Natural killer cell (primary cell): ENCODE results near the gene RNF224. TPM values are rescaled to one million over a fixed set of nuclear protein-coding genes. Genes with fewer than 3 reads are reported as not detected.

Experiments
- ATAC-seq, 3 donors: fragments of 150-1000 bp in 2 of 3; fragments of 200-7000 bp in 1 of 3; cut with Tn5 transposase; 1 replicate in 1 of 3; 2 replicates in 2 of 3; pipeline ENCODE4 v1.10.0; 2021; ENCODE audit warnings: mild to moderate bottlenecking in 2 of 3, moderate library complexity in 2 of 3
- DNase-seq, 2 donors: peaks; one replicate each; pipeline versions ENCODE4 v3.0.0 to v3.0.0-alpha.2; 2013 to 2021; ENCODE audit warnings: mixed read lengths in 1 of 2
- H3K27ac ChIP-seq: one replicate; pipeline ENCODE4 v1.5.1; 2013; ENCODE audit warnings: mild to moderate bottlenecking, low read length
- H3K27me3 ChIP-seq: one replicate; pipeline ENCODE4 v1.6.1; 2013; ENCODE audit warnings: low read length; ENCODE audit not compliant: control insufficient read depth, insufficient read depth
- H3K36me3 ChIP-seq: one replicate; pipeline ENCODE4 v1.6.1; 2013; ENCODE audit warnings: low read length; ENCODE audit not compliant: control insufficient read depth, insufficient read depth
- H3K4me1 ChIP-seq: one replicate; pipeline ENCODE4 v1.6.1; 2013; ENCODE audit warnings: low read length; ENCODE audit not compliant: control insufficient read depth, insufficient read depth
- H3K4me3 ChIP-seq: one replicate; pipeline ENCODE4 v1.5.1; 2013; ENCODE audit warnings: low read length
- H3K9me3 ChIP-seq: one replicate; pipeline ENCODE4 v1.6.1; 2013; ENCODE audit warnings: low read length; ENCODE audit not compliant: control insufficient read depth, insufficient read depth
- H3K27ac Mint-ChIP-seq, 2 donors: one replicate each; pipeline ENCODE4 v1.8.0; 2022; ENCODE audit warnings: mild to moderate bottlenecking in 2 of 2, mixed read lengths in 2 of 2, moderate library complexity in 1 of 2
- H3K27me3 Mint-ChIP-seq, 2 donors: one replicate each; pipeline ENCODE4 v1.8.0; 2022; ENCODE audit warnings: low read depth in 2 of 2, mixed read lengths in 2 of 2
- H3K36me3 Mint-ChIP-seq: one replicate; pipeline ENCODE4 v1.8.0; 2022; ENCODE audit warnings: mixed read lengths
- H3K4me1 Mint-ChIP-seq, 2 donors: one replicate each; pipeline ENCODE4 v1.8.0; 2022; ENCODE audit warnings: mixed read lengths in 2 of 2
- H3K4me3 Mint-ChIP-seq: one replicate; pipeline ENCODE4 v1.8.0; 2022; ENCODE audit warnings: mild to moderate bottlenecking, moderate library complexity, mixed read lengths
- H3K9me3 Mint-ChIP-seq, 2 donors: one replicate each; pipeline ENCODE4 v1.8.0; 2022; ENCODE audit warnings: mixed read lengths in 2 of 2
- WGBS: methylation state at CpG from one replicate; pipeline ENCODE4 v1.1.7; 2013; ENCODE audit warnings: missing lambda C conversion rate; ENCODE audit not compliant: insufficient coverage; 5-methylcytosine and 5-hydroxymethylcytosine counted together
- intact Hi-C: fragments of 100-400 bp; cut with micrococcal nuclease; formaldehyde crosslinking; loops from one replicate; pipeline ENCODE4 v1.14.2; 2022
- total RNA-seq, 4 donors: library from RNA; stranded (reverse); fragments of 120-200 nt in 1 of 4; gene quantifications; one replicate each; pipeline versions ENCODE4 v1.2.3 to v1.2.4, GENCODE V29; 2013 to 2022
- TF ChIP-seq, protein P1 (sequence below): fragments of 200-600 bp; IDR thresholded peaks from one replicate; pipeline ENCODE4 v1.8.0; 2022; ENCODE audit warnings: antibody characterized with exemption

RNF224 gene
- not detected for total RNA-seq
- total RNA-seq (2013) = not detected

DNA sequence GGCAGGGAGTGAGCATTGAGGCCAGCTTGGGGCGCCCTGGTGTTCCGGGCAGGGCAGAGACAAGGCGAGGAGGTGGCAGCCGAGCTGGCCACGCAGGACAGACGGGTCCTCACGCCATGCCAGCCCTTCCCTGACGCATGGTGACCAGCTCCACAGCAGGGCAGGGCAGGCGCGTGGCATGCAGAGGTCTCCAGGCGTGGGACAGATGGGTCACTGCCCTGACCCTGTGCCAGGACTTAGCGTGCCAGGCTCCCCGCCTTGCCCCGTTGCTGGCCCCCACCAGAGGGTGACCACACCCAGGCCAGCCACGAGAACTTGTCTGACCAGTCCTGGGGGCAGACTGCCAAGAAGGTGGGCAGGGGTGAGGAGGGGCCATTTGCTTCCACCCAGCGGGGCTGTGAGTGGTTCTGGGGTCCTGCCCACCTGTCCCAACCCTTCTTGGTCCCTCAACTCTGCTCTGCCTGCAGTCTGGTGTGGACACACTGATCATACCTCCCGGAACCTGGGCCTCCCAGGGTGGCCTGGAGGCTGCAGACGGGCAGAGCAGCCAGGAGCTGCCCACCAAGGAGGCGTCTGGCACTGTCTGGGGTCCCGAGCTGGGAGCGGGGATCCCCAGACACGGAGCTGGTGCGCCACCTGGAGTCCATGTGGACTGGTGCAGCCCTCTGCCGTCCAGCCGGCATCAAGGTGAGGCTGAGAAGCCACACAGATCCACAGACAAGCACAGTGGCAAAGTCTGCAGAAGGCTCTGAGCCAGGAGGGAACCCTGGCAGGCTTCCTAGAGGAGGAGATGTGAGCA is at the start of gene RNF224:
TSS of gene RNF224 (plus strand) at position 449 of the 799 bp plus-strand sequence. CDS start 834 bp downstream, outside the sequence.
- Mint-ChIP-seq H3K4me3 (no peak within 1 kb of the TSS), H3K9me3 (no peaks in the 10 kb centered on the region), H3K4me1 (peaks cover 5 to 11% of the 10 kb centered on the region in 2 donors), H3K27ac (no peak within 1 kb of the TSS), H3K27me3 (peaks cover 0 to 3% of the 10 kb centered on the region in 2 donors), H3K36me3 (no peaks in the 10 kb centered on the region)
- DNase-seq (peak; percentile 72 to 90), ATAC-seq (peak; percentile 21 to 41 (median 30))
- Histone ChIP-seq H3K9me3 (no peaks in the 10 kb centered on the region), H3K27ac (no peak within 1 kb of the TSS), H3K27me3 (peaks cover 9% of the 10 kb centered on the region), H3K4me1 (peaks cover 30% of the 10 kb centered on the region), H3K4me3 (no peak within 1 kb of the TSS), H3K36me3 (no peaks in the 10 kb centered on the region)
- intact Hi-C loops = loop anchor here (5.0 kb wide), 2 partner anchors 110 to 180 kb away; partner anchors contain the start of gene NPDC1
- 48% methylated on average over 25 of the region's 25 CpGs for WGBS
- TF ChIP-seq, protein P1, sequence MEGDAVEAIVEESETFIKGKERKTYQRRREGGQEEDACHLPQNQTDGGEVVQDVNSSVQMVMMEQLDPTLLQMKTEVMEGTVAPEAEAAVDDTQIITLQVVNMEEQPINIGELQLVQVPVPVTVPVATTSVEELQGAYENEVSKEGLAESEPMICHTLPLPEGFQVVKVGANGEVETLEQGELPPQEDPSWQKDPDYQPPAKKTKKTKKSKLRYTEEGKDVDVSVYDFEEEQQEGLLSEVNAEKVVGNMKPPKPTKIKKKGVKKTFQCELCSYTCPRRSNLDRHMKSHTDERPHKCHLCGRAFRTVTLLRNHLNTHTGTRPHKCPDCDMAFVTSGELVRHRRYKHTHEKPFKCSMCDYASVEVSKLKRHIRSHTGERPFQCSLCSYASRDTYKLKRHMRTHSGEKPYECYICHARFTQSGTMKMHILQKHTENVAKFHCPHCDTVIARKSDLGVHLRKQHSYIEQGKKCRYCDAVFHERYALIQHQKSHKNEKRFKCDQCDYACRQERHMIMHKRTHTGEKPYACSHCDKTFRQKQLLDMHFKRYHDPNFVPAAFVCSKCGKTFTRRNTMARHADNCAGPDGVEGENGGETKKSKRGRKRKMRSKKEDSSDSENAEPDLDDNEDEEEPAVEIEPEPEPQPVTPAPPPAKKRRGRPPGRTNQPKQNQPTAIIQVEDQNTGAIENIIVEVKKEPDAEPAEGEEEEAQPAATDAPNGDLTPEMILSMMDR = peak; percentile 70

DNA sequence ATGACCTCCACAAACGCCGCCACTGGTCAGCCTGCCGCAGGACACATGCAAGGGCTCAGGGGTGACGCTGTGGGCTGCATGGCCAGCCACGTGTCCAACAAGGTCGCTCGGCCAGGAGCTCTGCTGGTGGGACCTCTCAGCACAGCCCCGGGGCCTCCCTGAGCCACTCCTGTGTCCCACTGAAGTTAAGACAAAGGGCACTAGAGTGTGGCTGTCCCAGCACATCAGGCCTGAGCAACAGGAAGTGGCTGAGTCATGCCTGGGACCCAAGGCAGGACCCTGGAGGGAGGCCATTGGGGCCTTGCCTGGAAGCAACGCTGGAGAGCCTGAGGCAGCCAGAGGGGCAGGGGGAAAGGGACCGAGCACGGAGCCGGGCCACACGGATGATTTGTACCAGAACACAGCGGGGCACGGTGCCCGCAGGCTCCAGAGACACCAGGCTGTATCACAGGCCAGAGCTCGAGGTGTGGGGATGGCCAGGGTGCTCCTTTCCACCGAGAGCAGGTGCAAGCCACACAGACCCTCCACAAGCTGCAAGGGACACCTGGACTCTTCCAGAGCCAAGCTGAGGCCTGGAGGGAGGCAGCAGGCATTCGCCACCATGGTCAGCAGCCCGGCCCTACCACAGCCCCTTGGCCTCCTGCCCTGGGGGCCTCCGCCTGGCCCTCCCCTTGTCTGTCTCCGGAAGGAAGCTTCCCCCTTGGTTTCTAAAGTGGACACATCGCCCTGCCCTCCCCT is 48.9 kb upstream of the RNF224 start:
- Histone ChIP-seq H3K4me1 (peaks cover 4% of the 10 kb centered on the region), H3K36me3 (peaks cover 44% of the 10 kb centered on the region), H3K4me3 (no peak overlapping the region), H3K9me3 (no peaks in the 10 kb centered on the region), H3K27me3 (no peaks in the 10 kb centered on the region), H3K27ac (no peak overlapping the region)
- intact Hi-C loops = no loop called here
- Mint-ChIP-seq H3K9me3 (no peaks in the 10 kb centered on the region), H3K27me3 (no peaks in the 10 kb centered on the region), H3K36me3 (no peaks in the 10 kb centered on the region), H3K4me1 (no peaks in the 10 kb centered on the region), H3K27ac (no peak overlapping the region), H3K4me3 (no peak overlapping the region)
- WGBS = 96% methylated on average over 23 of the region's 23 CpGs
- no peak for DNase-seq
- ATAC-seq = no peak
- TF ChIP-seq, protein P1 = no peak

DNA sequence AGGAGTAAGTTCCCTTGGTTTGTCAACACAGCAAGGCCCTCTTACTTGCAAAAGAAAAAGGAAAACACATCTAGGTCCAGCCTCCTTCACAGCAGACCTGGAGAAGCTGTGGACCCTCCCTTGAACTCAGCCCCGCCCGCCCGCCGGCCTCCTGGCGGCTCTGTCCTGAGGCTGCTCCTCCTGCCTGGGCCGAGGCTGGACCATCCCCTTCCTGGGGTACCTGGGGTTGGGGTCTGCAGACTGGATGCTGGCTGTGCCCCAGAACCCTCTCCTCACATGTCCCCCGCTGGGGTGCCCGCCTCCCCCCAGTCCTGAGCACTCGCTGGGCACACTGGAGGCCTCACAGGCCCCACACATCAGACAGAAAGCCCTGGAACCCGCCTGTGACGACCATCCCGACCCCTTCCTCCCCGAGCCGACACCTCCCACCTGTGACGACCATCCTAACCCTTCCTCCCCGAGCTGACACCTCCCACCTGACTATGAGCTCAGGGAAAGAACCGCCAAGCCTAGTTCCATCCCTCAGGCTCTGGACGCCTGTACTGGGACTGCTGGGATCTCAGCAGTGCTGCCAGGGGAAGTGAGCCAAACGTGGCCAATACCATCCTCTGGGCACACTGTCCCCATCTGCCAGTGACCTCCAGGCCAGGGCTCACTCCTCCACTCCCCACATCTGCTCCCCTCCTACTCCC is 48.2 kb upstream of the RNF224 start:
- H3K9me3 Mint-ChIP-seq = no peaks in the 10 kb centered on the region
- 94% methylated on average over 19 of the region's 19 CpGs for WGBS
- H3K27ac Mint-ChIP-seq = no peak overlapping the region
- Histone ChIP-seq H3K27ac (no peak overlapping the region), H3K4me3 (no peak overlapping the region), H3K4me1 (peaks cover 4% of the 10 kb centered on the region), H3K9me3 (no peaks in the 10 kb centered on the region), H3K36me3 (peaks cover 51% of the 10 kb centered on the region), H3K27me3 (no peaks in the 10 kb centered on the region)
- no peak overlapping the region for H3K4me3 Mint-ChIP-seq
- H3K4me1 Mint-ChIP-seq = peaks cover 0 to 2% of the 10 kb centered on the region in 2 donors
- H3K36me3 Mint-ChIP-seq = no peaks in the 10 kb centered on the region
- DNase-seq (no peak), ATAC-seq (no peak)
- TF ChIP-seq, protein P1 = no peak
- intact Hi-C loops = no loop called here
- H3K27me3 Mint-ChIP-seq = no peaks in the 10 kb centered on the region
